ENCODE data around the gene SCTR. TPM values are rescaled to one million over a fixed set of nuclear protein-coding genes. Genes with fewer than 3 reads are reported as not detected.
"Not testable (repeated sequence)": the region's sequence is repeated elsewhere in the genome, so short reads cannot be mapped to it uniquely, and the experiment has no call there.

SCTR gene
- total and polyA plus RNA-seq, 2 donors (not counting 1 experiment from before 2014, with no cell fraction given): not detected

DNA sequence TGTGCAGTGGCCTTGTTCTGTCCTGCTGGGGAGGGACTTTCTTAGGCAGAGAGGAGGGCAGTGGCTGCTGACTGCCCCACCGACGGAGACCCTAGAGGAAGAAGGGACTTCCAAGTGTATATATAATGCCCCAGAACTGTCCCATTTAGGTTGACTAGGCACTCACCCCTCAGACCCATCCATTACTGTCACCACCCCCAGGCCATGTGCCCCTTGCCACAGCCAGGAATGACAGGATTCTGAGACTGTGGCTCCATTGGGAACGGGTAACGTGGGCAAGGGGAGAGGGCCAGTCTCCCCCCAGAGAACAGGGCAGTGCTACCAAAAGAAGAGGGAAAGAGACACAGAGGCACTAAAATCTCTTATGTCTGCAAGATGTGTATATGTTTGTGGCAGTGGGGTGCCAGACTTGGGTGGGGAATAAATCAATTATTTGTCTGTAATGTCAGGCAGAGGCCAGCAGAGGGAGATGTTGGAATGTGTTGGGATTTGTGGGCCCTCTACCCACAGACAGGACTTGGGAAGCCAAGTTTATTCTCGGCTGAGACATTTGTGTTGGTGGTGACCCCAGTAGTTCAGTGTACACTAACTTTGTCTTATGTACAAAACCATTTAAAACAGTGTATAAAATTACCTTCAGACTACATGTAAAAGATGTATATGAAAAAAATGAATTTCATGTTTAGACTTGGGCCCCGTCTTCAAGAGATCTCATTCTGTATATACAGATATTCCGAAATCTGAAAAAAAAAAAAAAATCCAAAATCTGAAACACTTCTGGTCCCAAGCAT is 116.7 kb downstream of the SCTR start:
- Histone ChIP-seq H4K20me1 (ENCODE audit: control insufficient read depth, insufficient read depth, low read length, poor library complexity, severe bottlenecking) (no peaks in the 10 kb centered on the region), H3K27ac (ENCODE audit: low read length in 2 of 2) (no peak overlapping the region), H3K4me3 (ENCODE audit: control extremely low read depth in 1 of 5, extremely low read depth in 1 of 5, insufficient read depth in 1 of 5, low read depth in 2 of 5, low read length in 4 of 5) (no peak overlapping the region), H3K4me1 (ENCODE audit: control insufficient read depth in 2 of 2, insufficient read depth in 2 of 2, low read length in 2 of 2) (no peaks in the 10 kb centered on the region), H3K9me3 (ENCODE audit: control extremely low read depth in 1 of 3, control insufficient read depth in 2 of 3, insufficient read depth in 1 of 3, low read length in 2 of 3) (peaks cover 0 to 3% (median 0%) of the 10 kb centered on the region in 3 donors), H3K27me3 (replicated peaks in 1 of 4; ENCODE audit: control extremely low read depth in 1 of 4, control insufficient read depth in 3 of 4, insufficient read depth in 4 of 4, low read length in 3 of 4) (peaks cover 0 to 3% (median 0%) of the 10 kb centered on the region in 4 experiments), H2AFZ (ENCODE audit: insufficient read depth, low read depth, low read length, poor library complexity, severe bottlenecking) (no peak overlapping the region), H3K9ac (ENCODE audit: low read length) (no peak overlapping the region), H3K36me3 (replicated peaks in 1 of 2; ENCODE audit: control extremely low read depth in 1 of 2, control insufficient read depth in 1 of 2, extremely low read depth in 1 of 2, insufficient read depth in 2 of 2, low read length in 1 of 2) (no peaks in the 10 kb centered on the region), H3K4me2 (replicated peaks; ENCODE audit: low read depth, low read length, poor library complexity, severe bottlenecking) (no peak overlapping the region), H3K79me2 (ENCODE audit: control insufficient read depth, insufficient read depth, low read length) (no peaks in the 10 kb centered on the region)
- intact Hi-C loops (cut with micrococcal nuclease): loop anchor here (1.0 to 5.0 kb wide), 2 partner anchors 253 to 1275 kb away; no protein-coding TSS in a partner anchor
- WGBS (ENCODE audit: insufficient coverage): 77% methylated on average over 4 of the region's 7 CpGs
- Mint-ChIP-seq H3K9me3 (ENCODE audit: insufficient read depth) (no peaks in the 10 kb centered on the region), H3K27me3 (peaks cover 15% of the 10 kb centered on the region), H3K4me3 (no peak overlapping the region), H3K27ac (no peak overlapping the region), H3K4me1 (no peaks in the 10 kb centered on the region)
- ATAC-seq (ENCODE audit: low read depth) (peak; percentile 60), DNase-seq (peak; percentile 67)
- CTCF ChIA-PET: interaction anchor here (0.7 to 4.0 kb wide), 7 partner anchors 9 to 702 kb away, joined by 3 to 41 read pairs (median 3); no protein-coding TSS in a partner anchor
- TF ChIP-seq, protein P1, sequence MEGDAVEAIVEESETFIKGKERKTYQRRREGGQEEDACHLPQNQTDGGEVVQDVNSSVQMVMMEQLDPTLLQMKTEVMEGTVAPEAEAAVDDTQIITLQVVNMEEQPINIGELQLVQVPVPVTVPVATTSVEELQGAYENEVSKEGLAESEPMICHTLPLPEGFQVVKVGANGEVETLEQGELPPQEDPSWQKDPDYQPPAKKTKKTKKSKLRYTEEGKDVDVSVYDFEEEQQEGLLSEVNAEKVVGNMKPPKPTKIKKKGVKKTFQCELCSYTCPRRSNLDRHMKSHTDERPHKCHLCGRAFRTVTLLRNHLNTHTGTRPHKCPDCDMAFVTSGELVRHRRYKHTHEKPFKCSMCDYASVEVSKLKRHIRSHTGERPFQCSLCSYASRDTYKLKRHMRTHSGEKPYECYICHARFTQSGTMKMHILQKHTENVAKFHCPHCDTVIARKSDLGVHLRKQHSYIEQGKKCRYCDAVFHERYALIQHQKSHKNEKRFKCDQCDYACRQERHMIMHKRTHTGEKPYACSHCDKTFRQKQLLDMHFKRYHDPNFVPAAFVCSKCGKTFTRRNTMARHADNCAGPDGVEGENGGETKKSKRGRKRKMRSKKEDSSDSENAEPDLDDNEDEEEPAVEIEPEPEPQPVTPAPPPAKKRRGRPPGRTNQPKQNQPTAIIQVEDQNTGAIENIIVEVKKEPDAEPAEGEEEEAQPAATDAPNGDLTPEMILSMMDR (IDR thresholded peaks at IDR 0.05): peak; percentile 81
- TF ChIP-seq EZH2 (IDR thresholded peaks at IDR 0.05; ENCODE audit: borderline replicate concordance, insufficient read depth, low read depth, low read length, poor library complexity, severe bottlenecking): no peak
- POLR2A ChIA-PET: no interaction called here

DNA sequence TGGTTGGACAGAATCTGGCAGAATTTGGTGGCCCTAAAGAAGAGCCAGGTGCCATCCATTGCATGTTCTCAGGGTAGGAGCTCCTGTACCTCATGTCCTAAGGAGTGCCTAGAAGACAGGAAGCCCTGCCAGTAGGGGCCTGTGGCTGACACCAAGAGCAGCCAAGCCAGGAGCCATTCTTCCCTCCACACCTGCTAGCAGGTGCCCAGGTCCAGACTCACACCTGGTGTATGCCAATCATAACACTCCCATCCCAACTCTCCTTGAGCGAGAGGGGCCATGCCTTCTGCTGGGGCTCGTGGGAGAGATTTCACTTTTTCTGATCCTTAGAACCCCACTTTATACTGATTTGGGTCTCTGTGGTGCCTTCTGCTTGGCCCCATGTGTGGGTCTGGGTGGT is 119.1 kb downstream of the SCTR start:
- H3K4me1 Mint-ChIP-seq: no peaks in the 10 kb centered on the region
- Histone ChIP-seq H4K20me1 (ENCODE audit: control insufficient read depth, insufficient read depth, low read length, poor library complexity, severe bottlenecking) (no peaks in the 10 kb centered on the region), H3K4me2 (replicated peaks; ENCODE audit: low read depth, low read length, poor library complexity, severe bottlenecking) (no peak overlapping the region), H3K9ac (ENCODE audit: low read length) (no peak overlapping the region), H3K4me3 (ENCODE audit: control extremely low read depth in 1 of 5, extremely low read depth in 1 of 5, insufficient read depth in 1 of 5, low read depth in 2 of 5, low read length in 4 of 5) (no peak overlapping the region), H3K36me3 (replicated peaks in 1 of 2; ENCODE audit: control extremely low read depth in 1 of 2, control insufficient read depth in 1 of 2, extremely low read depth in 1 of 2, insufficient read depth in 2 of 2, low read length in 1 of 2) (no peaks in the 10 kb centered on the region), H3K4me1 (ENCODE audit: control insufficient read depth in 2 of 2, insufficient read depth in 2 of 2, low read length in 2 of 2) (no peaks in the 10 kb centered on the region), H3K9me3 (ENCODE audit: control extremely low read depth in 1 of 3, control insufficient read depth in 2 of 3, insufficient read depth in 1 of 3, low read length in 2 of 3) (peaks cover 0 to 3% (median 0%) of the 10 kb centered on the region in 3 donors), H3K79me2 (ENCODE audit: control insufficient read depth, insufficient read depth, low read length) (no peaks in the 10 kb centered on the region), H3K27me3 (replicated peaks in 1 of 4; ENCODE audit: control extremely low read depth in 1 of 4, control insufficient read depth in 3 of 4, insufficient read depth in 4 of 4, low read length in 3 of 4) (peaks cover 0 to 3% (median 0%) of the 10 kb centered on the region in 4 experiments), H3K27ac (ENCODE audit: low read length in 2 of 2) (no peak overlapping the region), H2AFZ (ENCODE audit: insufficient read depth, low read depth, low read length, poor library complexity, severe bottlenecking) (no peak overlapping the region)
- H3K27ac Mint-ChIP-seq: no peak overlapping the region
- POLR2A ChIA-PET: no interaction called here
- peaks cover 11% of the 10 kb centered on the region for H3K27me3 Mint-ChIP-seq
- DNase-seq (no peak), ATAC-seq (ENCODE audit: low read depth) (no peak)
- 94% methylated on average over 2 of the region's 2 CpGs for WGBS (ENCODE audit: insufficient coverage)
- intact Hi-C loops (cut with micrococcal nuclease): loop anchor here (5.0 kb wide), 1 partner anchor 1277 kb away; no protein-coding TSS in a partner anchor
- TF ChIP-seq, protein P1 (IDR thresholded peaks at IDR 0.05): no peak
- no peak for TF ChIP-seq EZH2 (IDR thresholded peaks at IDR 0.05; ENCODE audit: borderline replicate concordance, insufficient read depth, low read depth, low read length, poor library complexity, severe bottlenecking)
- no peaks in the 10 kb centered on the region for H3K9me3 Mint-ChIP-seq (ENCODE audit: insufficient read depth)
- CTCF ChIA-PET: interaction anchor here (1.3 to 2.7 kb wide), 4 partner anchors 70 to 298 kb away, joined by 3 to 15 read pairs (median 9); no protein-coding TSS in a partner anchor
- no peak overlapping the region for H3K4me3 Mint-ChIP-seq

DNA sequence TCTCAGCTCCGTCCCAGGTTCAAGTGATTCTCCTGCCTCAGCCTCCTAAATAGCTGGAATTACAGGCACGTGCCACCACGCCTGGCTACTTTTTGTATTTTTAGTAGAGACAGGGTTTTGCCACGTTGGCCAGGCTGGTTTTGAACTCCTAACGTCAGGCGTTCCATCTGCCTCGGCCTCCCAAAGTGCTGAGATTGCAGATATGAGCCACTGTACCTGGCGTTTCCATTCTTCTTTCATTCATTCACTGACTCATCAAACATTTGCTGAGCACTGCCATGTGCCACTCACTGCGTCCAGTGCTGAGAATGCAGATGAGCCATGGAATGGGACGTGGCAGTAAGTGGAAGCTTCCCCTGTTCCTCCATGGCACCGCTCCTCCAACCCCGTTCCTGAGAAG is 120.7 kb downstream of the SCTR start:
- H3K9ac ChIP-seq (ENCODE audit: low read length); H3K4me1 Mint-ChIP-seq; H3K9me3 ChIP-seq (ENCODE audit: control extremely low read depth in 1 of 3, control insufficient read depth in 2 of 3, insufficient read depth in 1 of 3, low read length in 2 of 3); ATAC-seq (ENCODE audit: low read depth); intact Hi-C loops (cut with micrococcal nuclease); H2AFZ ChIP-seq (ENCODE audit: insufficient read depth, low read depth, low read length, poor library complexity, severe bottlenecking); H3K27me3 ChIP-seq (replicated peaks in 1 of 4; ENCODE audit: control extremely low read depth in 1 of 4, control insufficient read depth in 3 of 4, insufficient read depth in 4 of 4, low read length in 3 of 4); H3K9me3 Mint-ChIP-seq (ENCODE audit: insufficient read depth); H3K4me2 ChIP-seq (replicated peaks; ENCODE audit: low read depth, low read length, poor library complexity, severe bottlenecking); H3K27ac ChIP-seq (ENCODE audit: low read length in 2 of 2); H3K27ac Mint-ChIP-seq; POLR2A ChIA-PET; H4K20me1 ChIP-seq (ENCODE audit: control insufficient read depth, insufficient read depth, low read length, poor library complexity, severe bottlenecking); H3K4me1 ChIP-seq (ENCODE audit: control insufficient read depth in 2 of 2, insufficient read depth in 2 of 2, low read length in 2 of 2); H3K79me2 ChIP-seq (ENCODE audit: control insufficient read depth, insufficient read depth, low read length); DNase-seq; H3K4me3 ChIP-seq (ENCODE audit: control extremely low read depth in 1 of 5, extremely low read depth in 1 of 5, insufficient read depth in 1 of 5, low read depth in 2 of 5, low read length in 4 of 5); H3K36me3 ChIP-seq (replicated peaks in 1 of 2; ENCODE audit: control extremely low read depth in 1 of 2, control insufficient read depth in 1 of 2, extremely low read depth in 1 of 2, insufficient read depth in 2 of 2, low read length in 1 of 2); H3K4me3 Mint-ChIP-seq: not testable (repeated sequence)
- H3K27me3 Mint-ChIP-seq: peaks cover 21% of the 10 kb centered on the region
- WGBS (ENCODE audit: insufficient coverage): 93% methylated on average over 3 of the region's 12 CpGs
- CTCF ChIA-PET: interaction anchor here (0.9 to 2.7 kb wide), 2 partner anchors 31 to 73 kb away, joined by 3 to 15 read pairs; no protein-coding TSS in a partner anchor
